NCI-H524 treated with DMSO at 0.1 percent for 48 hours (cell line): ENCODE results near the gene PRUNE2.
A peak's percentile ranks its signal among the peaks of the same experiment; 100 is the strongest.
"Not testable (repeated sequence)": the region's sequence is repeated elsewhere in the genome, so short reads cannot be mapped to it uniquely, and the experiment has no call there.

Experiments
- DNase-seq: peaks from one replicate; lab custom pipeline; 2025; lab: John Stamatoyannopoulos, UW

The PRUNE2 gene

DNA sequence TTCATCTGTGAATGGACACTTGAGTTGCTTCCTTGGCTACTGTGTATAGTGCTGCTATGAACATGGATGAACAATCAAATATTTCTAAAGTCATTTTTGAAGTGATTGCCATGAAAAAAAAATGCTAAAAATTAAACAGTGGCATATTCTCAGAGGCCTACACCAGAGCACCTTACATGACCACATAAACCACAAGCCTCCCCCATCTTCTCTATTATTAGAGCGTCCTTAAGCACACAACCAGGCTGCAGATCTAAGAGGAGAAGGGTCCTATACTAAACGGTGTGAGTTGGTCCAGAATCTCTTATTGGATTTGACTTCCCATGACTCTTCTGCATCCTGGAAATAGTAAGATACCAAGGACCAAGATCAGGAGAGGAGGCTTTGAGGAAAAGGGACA is 107.4 kb downstream of the PRUNE2 start:
- DNase-seq, result no peak

GRCh38 chr9:76796296-76796695 is 109.6 kb downstream of the PRUNE2 start:
- no peak for DNase-seq

GRCh38 chr9:76793784-76794431 is 112.0 kb downstream of the PRUNE2 start:
- no peak for DNase-seq

DNA sequence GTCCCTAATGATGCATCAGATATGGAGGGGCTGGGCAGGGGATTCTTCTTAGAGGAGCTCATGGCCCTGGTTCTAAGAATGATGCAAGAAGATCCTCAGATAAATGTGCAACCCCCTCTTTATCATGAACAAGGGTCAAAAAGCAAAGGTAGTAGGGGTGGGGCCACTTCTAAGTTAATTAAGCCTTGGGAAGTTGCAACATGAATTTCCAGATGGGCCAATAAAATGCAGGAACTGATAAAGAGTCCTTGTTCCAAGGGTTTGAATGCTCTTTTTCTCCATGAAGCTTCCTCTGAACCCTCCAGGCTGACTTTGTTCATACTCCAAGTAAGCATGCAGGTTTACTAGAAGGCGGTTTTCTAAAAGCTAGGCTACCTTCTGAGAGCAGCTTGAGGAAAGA is 116.1 kb downstream of the PRUNE2 start:
- no peak for DNase-seq

DNA sequence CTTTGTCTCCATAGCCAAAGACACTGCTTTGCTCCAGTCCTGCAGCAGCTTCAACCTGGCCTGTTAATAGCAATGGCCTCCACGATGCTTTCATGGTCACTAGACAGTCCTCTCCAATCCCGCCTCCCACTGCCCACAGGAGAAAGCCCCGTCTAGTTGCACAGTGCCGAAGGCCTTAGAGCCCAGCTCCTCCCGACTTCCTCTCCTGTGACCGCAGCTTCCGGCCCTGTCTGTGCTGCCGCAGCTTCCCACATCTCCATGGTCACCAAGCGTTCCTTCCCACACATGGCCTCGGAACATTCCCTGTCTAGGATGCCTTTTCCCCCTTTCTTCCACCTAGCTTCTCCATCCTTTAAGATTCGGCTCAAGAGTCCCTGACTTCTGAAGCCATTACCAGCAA is 118.2 kb downstream of the PRUNE2 start:
- DNase-seq, result no peak

DNA sequence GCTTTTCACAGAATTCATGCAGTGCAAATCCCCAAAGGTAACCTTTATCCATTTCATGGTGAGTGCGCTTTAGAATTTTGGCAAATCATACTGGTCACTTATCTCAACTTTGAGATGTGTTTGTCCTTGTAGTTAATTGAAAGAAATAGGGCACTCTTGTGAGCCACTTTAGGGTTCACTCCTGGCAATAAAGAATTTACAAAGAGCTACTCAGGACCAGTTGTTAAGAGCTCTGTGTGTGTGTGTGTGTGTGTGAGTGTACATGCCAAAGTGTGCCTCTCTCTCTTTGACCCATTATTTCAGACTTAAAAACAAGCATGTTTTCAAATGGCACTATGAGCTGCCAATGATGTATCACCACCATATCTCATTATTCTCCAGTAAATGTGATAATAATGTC is 120.4 kb downstream of the PRUNE2 start:
- no peak for DNase-seq

- DNase-seq, result no peak
These were observed 121.0 kb downstream of the PRUNE2 start for GRCh38 chr9:76784881-76785280.

- no peak for DNase-seq
These were observed 133.0 kb downstream of the PRUNE2 start for GRCh38 chr9:76772686-76773445.

GRCh38 chr9:76766126-76766525 is 139.8 kb downstream of the PRUNE2 start:
- no peak for DNase-seq

- DNase-seq, result no peak
These were observed 141.8 kb downstream of the PRUNE2 start, which contains the start of gene PCA3 for GRCh38 chr9:76764138-76764537. Gene PCA3, plus strand, starts transcription at chr9:76764438.

- DNase-seq, result no peak
These were observed 144.5 kb downstream of the PRUNE2 start for GRCh38 chr9:76761448-76761847.

GRCh38 chr9:76759732-76760131 is 146.2 kb downstream of the PRUNE2 start:
- no peak for DNase-seq

GRCh38 chr9:76758476-76758875 is 147.4 kb downstream of the PRUNE2 start:
- no peak for DNase-seq

DNA sequence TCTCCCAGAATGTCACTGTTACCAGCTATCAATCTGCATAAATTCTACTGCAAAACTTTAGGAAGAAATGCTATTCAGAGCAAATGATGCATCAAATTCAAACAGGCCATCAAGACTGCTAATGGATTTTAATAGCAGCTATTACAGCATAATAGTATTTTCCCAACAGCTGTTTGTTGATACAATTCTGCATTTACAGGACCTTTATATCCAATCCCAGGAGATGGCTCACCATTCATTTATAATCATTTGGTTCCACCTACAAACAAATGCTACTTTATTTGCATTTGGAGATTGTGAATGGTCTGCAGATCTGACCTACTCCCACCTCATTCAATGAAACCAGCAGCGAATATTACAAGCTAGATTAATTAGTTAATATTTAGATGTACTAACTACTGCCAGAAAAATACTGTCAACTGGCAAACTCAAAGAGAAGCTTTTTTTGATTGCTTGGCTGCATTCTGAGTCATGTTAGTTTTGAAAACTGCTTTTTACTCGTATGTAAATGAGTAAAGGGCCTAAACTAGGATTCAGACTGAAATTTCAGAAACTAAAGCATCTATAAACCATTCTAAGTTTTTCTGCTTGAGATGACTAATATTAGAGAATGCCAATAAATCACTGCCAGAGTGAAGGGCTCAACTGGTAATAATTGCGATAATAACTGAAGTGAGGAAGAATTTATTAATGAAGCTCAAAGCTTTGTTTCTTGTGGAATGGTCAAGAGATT is 148.8 kb downstream of the PRUNE2 start:
- DNase-seq, result no peak

- no peak for DNase-seq
These were observed 149.7 kb downstream of the PRUNE2 start for GRCh38 chr9:76756268-76756640.

DNA sequence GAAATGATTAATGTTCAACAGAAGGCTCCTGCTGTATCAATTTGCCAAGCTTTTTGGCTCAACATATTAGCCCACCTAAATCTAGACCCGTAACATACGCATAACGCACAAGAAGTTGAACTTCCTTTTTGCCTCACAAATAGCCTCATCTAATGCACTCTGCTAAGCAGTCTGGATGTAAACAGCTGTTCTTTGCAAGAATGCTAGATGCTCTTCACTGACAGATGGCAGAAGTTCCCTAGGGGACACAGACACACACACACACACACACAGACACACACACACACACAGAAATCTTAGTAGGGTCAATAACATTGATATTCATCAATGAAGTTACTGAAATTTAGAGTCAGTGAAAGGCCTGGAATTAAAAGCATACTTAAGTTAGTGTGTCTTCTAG is 154.9 kb downstream of the PRUNE2 start:
- DNase-seq, result peak; percentile 27

DNA sequence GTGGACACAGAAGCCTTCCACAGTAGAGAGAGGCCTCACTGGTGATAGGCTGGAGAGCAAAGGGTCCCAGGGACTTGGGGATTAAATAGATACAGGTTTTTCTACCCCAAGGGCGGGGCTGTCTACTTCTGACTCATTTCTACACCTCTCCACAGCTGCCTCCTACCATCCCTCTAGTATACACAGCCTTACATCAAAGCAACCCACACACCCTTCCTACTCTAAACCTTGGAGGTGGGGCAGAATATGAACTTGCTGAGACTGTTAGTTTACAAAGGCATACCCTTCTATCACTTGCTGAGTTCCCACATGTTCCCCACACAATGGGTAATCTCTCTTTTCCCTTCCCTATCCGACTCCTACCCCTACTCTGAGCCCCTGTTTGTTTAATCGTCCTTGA is 161.6 kb downstream of the PRUNE2 start:
- no peak for DNase-seq

- DNase-seq, result no peak
These were observed 162.0 kb downstream of the PRUNE2 start for GRCh38 chr9:76743931-76744330.

- DNase-seq, result not testable (repeated sequence)
These were observed 163.0 kb downstream of the PRUNE2 start for GRCh38 chr9:76742890-76743289.

DNA sequence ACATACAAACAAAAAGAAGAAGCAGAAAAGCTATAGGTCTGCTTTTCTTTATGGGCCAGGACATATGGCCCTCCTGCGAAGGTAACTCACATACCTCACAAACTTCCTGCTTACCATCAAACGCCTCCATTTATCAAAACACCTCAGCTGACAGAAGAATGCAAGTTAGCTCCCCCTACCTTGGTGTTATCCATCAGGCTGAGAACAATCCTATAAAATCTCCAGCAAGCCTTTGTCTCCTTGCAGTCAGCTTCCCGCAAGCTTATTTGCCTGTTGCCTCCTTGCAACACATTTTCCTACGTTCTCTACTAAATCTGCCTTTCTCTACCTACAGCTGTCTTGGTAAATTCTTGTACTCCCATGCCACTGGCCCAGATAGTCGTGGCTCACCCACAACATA is 164.4 kb downstream of the PRUNE2 start:
- no peak for DNase-seq

DNA sequence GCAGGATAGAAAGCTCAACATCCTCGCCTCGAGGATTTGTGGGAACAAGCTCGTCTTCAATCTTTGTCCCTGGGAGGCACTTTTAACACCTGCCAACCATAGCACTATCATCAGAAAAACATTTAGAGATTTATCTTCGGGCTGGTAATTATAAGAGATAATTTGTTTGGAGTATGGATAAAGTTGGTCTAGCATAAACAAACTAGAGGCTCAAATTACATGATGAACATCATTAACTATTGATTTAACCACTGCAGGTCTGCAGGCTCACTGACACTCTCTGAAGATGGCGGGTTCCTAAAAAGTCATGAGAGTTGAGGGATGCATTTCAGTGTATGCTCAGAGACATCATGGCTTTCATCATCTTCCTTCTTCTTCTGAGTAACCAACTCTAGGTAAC is 167.5 kb downstream of the PRUNE2 start:
- DNase-seq, result no peak

DNA sequence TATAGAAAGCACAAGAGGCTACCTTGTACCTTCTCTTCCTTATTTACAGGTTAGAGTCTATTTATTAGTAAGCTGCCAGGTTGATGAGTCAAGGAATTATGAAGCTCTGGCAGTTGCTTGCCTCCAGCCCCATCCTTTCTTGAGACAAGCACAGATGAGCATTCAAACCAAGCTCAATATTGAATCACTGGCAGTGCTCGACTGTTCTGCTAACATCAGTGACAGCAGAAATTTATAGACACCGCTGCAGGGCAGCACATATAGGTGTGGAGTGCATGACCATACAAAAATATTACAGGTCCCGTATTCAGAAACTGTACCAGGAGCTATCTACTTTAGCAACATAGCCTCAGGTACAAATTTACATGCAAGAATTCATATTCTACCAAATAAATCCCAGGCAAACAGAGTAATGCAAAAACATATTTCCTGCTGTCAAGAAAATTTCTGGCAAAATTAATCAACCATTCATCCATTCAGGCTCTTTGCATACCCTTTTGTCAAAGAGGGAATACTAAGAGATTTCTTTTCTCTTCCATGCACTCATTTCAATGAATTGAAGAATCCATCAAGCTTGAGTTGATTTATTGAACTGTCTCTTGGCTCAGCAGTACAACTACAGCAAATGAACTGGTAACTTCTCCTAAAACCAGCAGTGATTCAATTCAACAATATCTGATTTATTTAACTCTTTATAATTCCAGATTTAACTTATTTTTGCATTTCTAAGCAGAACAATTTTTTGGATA is 168.6 kb downstream of the PRUNE2 start:
- DNase-seq, result no peak
